Measurements from ENCODE around the gene PRSS56.
"Not testable (repeated sequence)": the region's sequence is repeated elsewhere in the genome, so short reads cannot be mapped to it uniquely, and the experiment has no call there.

PRSS56 gene

DNA sequence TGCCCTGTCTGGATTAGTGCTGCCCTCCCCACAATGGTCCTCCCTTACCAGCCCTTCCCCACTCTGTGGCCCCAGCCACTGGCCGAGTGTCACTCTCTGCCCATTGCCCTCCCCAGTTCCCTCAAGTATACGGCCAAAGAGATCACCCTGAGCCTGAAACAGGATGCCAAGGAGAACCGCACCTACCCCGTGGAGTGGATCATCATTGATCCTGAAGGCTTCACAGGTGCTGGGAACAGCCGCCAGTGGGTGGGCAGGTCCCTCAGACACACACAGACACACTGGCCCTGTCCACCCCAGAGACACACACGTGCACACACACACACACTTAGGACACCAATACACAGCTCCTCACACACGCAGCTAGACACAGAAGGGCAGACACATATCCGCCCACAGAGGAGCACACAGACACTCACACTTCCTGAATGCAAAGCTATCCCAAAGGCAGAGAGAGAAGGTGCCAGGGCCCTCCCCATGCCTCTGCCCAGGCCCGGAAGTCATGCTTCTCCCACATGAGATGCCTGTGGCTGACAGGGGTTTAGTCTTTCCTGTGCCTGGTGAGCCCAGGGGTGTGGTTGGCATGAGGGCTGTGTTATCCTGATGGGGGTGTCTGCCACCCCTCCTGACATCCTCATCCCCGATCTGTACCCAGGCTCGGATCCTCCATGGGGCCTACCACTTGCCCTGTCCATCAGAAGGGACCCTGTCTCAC lies 8.7 kb downstream of the PRSS56 start:
- TF ChIP-seq, protein P1, sequence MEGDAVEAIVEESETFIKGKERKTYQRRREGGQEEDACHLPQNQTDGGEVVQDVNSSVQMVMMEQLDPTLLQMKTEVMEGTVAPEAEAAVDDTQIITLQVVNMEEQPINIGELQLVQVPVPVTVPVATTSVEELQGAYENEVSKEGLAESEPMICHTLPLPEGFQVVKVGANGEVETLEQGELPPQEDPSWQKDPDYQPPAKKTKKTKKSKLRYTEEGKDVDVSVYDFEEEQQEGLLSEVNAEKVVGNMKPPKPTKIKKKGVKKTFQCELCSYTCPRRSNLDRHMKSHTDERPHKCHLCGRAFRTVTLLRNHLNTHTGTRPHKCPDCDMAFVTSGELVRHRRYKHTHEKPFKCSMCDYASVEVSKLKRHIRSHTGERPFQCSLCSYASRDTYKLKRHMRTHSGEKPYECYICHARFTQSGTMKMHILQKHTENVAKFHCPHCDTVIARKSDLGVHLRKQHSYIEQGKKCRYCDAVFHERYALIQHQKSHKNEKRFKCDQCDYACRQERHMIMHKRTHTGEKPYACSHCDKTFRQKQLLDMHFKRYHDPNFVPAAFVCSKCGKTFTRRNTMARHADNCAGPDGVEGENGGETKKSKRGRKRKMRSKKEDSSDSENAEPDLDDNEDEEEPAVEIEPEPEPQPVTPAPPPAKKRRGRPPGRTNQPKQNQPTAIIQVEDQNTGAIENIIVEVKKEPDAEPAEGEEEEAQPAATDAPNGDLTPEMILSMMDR (IDR thresholded peaks at IDR 0.05; ENCODE audit: unreplicated experiment in 3 of 3), result no peak
- H3K36me3 Mint-ChIP-seq (ENCODE audit: low read depth), result no peaks in the 10 kb centered on the region
- H3K27me3 Mint-ChIP-seq (ENCODE audit: low read depth), result peaks cover 34% of the 10 kb centered on the region
- H3K9me3 Mint-ChIP-seq, result no peaks in the 10 kb centered on the region
- peaks cover 47% of the 10 kb centered on the region for H3K4me1 Mint-ChIP-seq
- peak overlapping the region in 2 of 3 experiments; percentile 65 to 86 for H3K4me3 Mint-ChIP-seq
- peak overlapping the region in 1 of 3 experiments; percentile 6 for H3K27ac Mint-ChIP-seq

DNA sequence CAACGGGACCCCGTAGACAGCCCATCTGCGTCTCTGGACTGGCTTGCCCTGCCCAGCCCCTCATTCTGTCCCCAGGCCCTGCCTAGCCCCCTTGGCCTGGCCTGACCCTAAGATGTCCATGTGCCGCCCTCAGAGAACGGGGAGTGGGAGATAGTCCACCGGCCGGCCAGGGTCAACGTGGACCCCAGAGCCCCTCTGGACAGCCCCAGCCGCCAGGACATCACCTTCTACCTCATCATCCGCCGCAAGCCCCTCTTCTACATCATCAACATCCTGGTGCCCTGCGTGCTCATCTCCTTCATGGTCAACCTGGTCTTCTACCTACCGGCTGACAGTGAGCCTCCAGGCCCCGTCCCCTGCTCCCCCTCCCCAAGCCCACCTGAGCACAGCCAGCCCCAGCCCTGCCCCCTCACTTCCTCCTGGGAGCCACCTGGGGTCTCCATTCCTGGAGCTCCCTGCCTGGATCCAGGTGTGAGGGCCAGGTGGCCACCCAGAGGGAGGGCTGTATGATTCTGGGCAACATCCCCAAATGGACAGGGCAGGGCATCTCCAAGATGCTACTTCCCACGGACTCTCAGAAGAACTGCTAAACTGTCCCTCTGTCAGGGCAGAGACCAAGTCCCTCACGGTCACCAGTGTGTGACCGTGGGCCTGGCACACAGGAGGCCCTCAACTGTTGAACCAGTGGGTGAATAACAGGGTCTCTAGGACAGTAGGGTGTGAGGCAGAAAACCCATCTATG lies 9.8 kb downstream of the PRSS56 start:
- TF ChIP-seq, protein P1 (IDR thresholded peaks at IDR 0.05; ENCODE audit: unreplicated experiment in 3 of 3), result no peak
- H3K27ac Mint-ChIP-seq, result no peak overlapping the region
- H3K27me3 Mint-ChIP-seq (ENCODE audit: low read depth), result peaks cover 28% of the 10 kb centered on the region
- H3K36me3 Mint-ChIP-seq (ENCODE audit: low read depth), result no peaks in the 10 kb centered on the region
- H3K4me1 Mint-ChIP-seq, result peaks cover 50% of the 10 kb centered on the region
- H3K9me3 Mint-ChIP-seq, result no peaks in the 10 kb centered on the region
- no peak overlapping the region for H3K4me3 Mint-ChIP-seq

DNA sequence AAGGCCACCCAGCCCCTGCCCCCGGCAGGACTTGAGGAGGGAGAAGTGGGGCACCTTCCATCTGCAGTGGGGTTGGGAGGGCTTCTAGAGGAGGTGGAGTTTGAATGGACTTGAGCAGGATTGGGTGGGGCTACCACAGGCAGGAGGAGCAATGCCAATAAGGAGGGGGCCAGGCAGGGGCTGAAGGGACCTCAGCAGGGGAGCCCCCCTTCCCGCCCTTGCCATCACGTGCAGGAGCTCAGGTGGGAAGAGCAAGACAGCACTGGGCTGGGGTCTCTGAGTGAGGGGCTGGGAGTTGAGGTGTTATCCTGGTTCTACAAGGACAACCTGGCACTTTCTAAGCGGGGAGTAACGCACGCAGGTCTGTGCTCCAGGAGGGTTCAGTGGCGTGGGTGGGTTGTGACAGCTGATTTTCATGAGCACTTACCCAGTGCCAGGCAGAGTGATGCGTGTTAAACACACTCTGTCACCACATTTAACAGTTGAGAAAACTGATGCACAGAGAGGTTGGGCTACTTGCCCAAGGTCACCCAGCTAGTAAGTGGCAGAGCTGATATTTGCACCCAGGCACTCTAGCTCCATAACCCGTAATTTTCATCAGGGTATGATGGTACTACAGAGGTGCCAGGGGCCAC lies 10.6 kb downstream of the PRSS56 start:
- H3K9me3 Mint-ChIP-seq, result no peaks in the 10 kb centered on the region
- no peak overlapping the region for H3K27ac Mint-ChIP-seq
- peaks cover 46% of the 10 kb centered on the region for H3K4me1 Mint-ChIP-seq
- peaks cover 24% of the 10 kb centered on the region for H3K27me3 Mint-ChIP-seq (ENCODE audit: low read depth)
- no peak overlapping the region for H3K4me3 Mint-ChIP-seq
- H3K36me3 Mint-ChIP-seq (ENCODE audit: low read depth), result no peaks in the 10 kb centered on the region
- TF ChIP-seq, protein P1 (IDR thresholded peaks at IDR 0.05; ENCODE audit: unreplicated experiment in 3 of 3), result no peak

DNA sequence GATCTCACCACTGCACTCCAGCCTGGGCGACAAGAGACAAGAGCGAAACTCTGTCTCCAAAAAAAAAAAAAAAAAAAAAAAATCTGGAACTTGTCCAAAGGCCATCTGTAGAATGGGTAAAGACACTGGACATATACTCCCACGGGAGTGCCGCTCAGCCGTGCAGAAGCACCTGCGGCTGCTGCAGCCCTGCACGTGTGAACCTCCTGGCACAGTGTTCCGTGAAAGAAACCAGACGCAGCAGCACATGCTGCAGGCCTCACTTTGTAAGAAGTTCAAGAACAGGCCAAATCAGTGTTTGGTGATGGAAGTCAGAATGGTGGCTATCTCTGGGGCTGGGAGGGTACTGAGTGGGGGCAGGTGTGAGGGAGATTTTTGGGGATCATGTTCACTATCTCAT lies 12.2 kb downstream of the PRSS56 start:
- Mint-ChIP-seq H3K27me3 (ENCODE audit: low read depth) (peaks cover 18% of the 10 kb centered on the region), H3K27ac (peak overlapping the region in 2 of 3 experiments; percentile 30 to 88), H3K9me3 (no peaks in the 10 kb centered on the region), H3K36me3 (ENCODE audit: low read depth) (no peaks in the 10 kb centered on the region), H3K4me1 (peaks cover 54% of the 10 kb centered on the region), H3K4me3 (no peak overlapping the region)
- TF ChIP-seq, protein P1 (IDR thresholded peaks at IDR 0.05; ENCODE audit: unreplicated experiment in 3 of 3), result no peak

DNA sequence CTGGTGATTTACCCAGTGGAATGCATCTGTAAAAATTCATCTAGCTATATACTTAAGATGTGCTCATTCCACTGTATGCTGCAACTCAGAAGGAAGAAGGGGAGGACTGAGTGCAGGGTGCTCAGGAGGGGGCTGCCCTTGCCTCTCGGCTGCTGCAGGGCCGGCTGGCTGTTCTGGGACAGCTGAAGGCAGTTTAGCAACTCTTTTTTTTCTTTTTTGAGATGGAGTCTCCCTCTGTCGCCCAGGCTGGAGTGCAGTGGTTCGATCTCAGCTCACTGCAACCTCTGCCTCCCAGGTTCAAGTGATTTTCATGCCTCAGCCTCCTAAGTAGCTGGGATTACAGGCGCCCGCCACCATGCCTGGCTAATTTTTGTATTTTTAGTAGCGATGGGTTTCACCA lies 12.6 kb downstream of the PRSS56 start:
- H3K4me1 Mint-ChIP-seq, result peaks cover 56% of the 10 kb centered on the region

DNA sequence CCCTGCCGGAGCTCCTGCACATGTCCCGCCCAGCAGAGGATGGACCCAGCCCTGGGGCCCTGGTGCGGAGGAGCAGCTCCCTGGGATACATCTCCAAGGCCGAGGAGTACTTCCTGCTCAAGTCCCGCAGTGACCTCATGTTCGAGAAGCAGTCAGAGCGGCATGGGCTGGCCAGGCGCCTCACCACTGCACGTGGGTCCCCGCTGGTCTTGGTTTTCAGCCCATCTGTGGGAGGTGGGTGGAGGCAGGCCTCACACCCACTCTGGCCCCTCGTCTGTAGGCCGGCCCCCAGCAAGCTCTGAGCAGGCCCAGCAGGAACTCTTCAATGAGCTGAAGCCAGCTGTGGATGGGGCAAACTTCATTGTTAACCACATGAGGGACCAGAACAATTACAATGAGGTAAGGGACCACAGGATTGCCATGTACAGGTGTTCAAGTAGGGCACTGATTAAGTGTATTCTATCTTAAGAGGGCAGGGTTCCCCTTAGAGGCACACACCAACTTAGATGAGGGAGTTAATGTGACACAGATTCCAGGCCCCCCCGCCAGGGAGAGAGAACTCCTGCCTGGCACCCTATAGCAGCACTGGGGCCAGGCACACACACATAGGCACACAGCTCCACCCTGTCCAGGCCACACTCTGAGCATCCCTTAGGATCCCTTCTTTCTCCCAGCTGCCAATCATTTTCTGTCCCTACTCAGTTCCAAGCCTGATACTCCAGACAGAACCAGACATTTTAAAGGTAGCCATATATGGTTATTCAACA lies 13.9 kb downstream of the PRSS56 start:
- peaks cover 5% of the 10 kb centered on the region for H3K27me3 Mint-ChIP-seq (ENCODE audit: low read depth)
- TF ChIP-seq, protein P1 (IDR thresholded peaks at IDR 0.05; ENCODE audit: unreplicated experiment in 3 of 3), result no peak
- H3K4me3 Mint-ChIP-seq, result no peak overlapping the region
- peak overlapping the region; percentile 38 to 54 (median 54) for H3K27ac Mint-ChIP-seq
- peaks cover 56% of the 10 kb centered on the region for H3K4me1 Mint-ChIP-seq
- no peaks in the 10 kb centered on the region for H3K9me3 Mint-ChIP-seq
- H3K36me3 Mint-ChIP-seq (ENCODE audit: low read depth), result no peaks in the 10 kb centered on the region

More for the DNA sequence above, 12.6 kb downstream of the PRSS56 start:
- H3K9me3 Mint-ChIP-seq; H3K4me3 Mint-ChIP-seq; H3K36me3 Mint-ChIP-seq (ENCODE audit: low read depth): not testable (repeated sequence)
- peak overlapping the region in 2 of 3 experiments; percentile 30 to 88 for H3K27ac Mint-ChIP-seq
- H3K27me3 Mint-ChIP-seq (ENCODE audit: low read depth), result peaks cover 14% of the 10 kb centered on the region
